GM18508 (cell line): ENCODE data around the gene TUFT1.

Experiments used
- ATAC-seq: cut with Tn5 transposase; IDR thresholded peaks from one replicate; pipeline ENCODE4 v1.9.1; 2021; ENCODE audit warnings: moderate number of reproducible peaks; ENCODE audit not compliant: insufficient read depth, unreplicated experiment

The TUFT1 gene, protein sequence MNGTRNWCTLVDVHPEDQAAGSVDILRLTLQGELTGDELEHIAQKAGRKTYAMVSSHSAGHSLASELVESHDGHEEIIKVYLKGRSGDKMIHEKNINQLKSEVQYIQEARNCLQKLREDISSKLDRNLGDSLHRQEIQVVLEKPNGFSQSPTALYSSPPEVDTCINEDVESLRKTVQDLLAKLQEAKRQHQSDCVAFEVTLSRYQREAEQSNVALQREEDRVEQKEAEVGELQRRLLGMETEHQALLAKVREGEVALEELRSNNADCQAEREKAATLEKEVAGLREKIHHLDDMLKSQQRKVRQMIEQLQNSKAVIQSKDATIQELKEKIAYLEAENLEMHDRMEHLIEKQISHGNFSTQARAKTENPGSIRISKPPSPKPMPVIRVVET

GRCh38 chr1:151540021-151540981 lies at the start of gene TUFT1:
Gene TUFT1 (plus strand): TSS chr1:151540309. CDS start chr1:151540367, 58 bp downstream.
- ATAC-seq, result no peak

- no peak for ATAC-seq
These were observed 48.5 kb upstream of the TUFT1 start for GRCh38 chr1:151491641-151492040.

DNA sequence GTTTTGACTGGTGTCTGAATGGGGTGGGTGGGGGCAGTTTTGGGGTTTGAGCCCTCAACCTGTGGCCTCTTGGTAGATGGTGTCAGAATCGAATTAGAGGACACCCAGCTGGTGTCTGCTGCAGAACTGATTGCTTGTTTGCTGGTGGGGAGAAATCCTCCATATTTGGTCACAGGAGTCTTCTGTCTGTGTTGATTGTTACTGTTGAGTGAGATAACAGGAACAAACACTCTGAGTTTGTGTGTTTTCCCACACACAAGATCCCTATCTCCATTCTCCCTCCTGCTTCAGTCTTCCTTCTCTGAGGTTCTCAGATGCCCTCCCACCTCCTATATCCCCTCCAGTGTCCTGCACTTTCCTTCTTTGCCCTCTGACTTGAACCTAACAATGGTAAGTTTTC lies 48.0 kb upstream of the TUFT1 start:
- no peak for ATAC-seq

- ATAC-seq, result no peak
These were observed 47.1 kb upstream of the TUFT1 start for GRCh38 chr1:151493042-151493441.

GRCh38 chr1:151494741-151495281 lies 45.3 kb upstream of the TUFT1 start:
- no peak for ATAC-seq

GRCh38 chr1:151495316-151495715 lies 44.8 kb upstream of the TUFT1 start:
- ATAC-seq, result no peak

- no peak for ATAC-seq
These were observed 40.7 kb upstream of the TUFT1 start for GRCh38 chr1:151499365-151499764.

DNA sequence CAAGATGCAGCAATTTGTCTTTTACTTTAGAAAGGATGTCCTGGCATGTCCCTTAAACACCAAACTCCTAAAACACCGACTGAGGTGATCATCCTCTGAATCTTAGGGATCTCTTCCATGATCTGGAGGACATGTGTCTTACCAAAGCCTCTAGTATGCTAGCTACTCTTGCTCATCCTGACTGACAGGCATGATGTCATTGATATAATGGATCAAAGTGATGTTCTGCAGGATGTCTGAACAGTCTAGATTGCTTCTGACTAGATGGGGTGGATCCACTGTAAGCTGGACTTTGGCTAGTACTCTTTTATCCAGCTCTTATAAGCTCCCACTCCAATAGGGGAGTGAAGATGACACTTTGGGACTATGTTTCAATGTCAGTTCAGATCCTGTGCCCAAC lies 40.2 kb upstream of the TUFT1 start:
- ATAC-seq, result no peak

DNA sequence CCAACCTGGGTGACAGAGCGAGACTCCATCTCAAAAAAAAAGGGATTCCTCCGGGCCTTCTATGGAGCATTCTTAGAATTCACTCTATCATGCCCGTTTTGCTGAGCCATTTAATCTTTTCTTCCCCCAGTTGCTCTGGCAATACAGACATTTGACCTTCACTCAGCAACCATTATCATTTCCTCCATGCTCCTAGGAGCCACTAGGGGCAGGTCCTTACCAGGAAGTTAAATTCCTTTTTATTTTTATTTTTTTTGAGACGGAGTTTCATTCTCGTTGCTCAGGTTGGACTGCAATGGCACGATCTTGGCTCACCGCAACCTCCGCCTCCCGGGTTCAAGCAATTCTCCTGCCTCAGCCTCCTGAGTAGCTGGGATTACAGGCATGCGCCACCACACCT lies 38.6 kb upstream of the TUFT1 start:
- ATAC-seq, result no peak

GRCh38 chr1:151502035-151502700 lies 37.9 kb upstream of the TUFT1 start:
- no peak for ATAC-seq

DNA sequence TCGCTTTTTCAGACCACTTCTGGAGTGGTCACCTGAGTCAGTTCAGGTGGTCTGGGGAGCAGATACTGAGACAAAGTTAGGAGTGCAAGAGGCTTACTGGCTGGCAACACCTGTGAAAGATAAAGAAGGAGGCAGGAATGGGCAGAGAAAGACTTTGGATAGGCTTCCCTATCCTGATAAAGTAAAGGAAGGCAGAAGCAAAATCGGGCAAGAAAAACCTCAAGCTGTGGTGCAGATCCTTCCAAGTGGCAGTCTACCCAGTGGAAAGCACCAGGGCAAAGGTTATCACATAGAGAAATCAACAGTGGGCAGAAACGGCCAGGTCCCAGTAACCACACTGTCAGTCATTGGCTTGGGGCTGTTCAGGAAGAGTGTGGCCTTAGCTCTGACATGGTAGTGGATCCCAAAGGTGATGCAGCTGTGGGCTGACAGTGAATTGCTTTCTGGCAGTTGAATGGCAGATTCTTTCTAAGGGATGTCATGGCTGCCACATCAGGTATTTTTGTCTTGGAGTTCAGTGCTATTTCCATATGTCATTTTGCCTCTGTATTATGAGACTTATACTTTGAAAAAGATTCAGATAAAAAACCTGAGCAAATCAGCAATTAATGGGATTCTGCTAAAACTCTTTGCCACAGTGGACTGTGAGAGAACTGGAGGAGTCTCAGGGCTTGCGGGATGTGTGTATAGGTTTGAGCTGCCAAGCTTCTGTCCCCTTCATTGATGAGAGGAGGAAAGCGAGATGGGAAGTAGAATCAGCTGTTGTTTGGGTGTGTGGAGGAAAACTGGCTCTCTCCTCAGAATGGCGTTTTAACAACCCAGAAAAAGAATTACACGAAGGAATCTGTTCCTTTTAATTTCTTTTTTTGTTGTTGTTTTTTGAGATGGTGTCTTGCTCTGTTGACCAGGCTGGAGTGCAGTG lies 37.0 kb upstream of the TUFT1 start:
- ATAC-seq, result no peak

DNA sequence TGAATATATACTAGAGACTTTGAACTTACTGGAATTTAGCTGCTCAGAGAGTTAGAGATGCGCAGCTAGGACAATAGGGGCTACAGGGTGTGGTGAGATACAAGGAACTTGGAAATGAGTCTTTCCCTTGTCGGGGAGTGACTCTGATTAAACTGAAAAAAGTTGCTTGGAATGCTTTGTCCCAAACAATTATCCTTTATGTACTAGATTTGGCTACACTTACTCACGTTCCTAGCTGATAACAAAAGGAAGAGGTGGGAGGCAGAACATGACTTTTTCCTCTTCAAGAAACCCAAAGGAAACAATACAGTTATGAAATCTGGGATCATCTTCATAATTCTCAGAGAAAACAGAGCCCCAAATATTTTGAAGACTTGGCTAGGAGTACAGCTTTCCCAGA lies 35.9 kb upstream of the TUFT1 start:
- ATAC-seq, result no peak

DNA sequence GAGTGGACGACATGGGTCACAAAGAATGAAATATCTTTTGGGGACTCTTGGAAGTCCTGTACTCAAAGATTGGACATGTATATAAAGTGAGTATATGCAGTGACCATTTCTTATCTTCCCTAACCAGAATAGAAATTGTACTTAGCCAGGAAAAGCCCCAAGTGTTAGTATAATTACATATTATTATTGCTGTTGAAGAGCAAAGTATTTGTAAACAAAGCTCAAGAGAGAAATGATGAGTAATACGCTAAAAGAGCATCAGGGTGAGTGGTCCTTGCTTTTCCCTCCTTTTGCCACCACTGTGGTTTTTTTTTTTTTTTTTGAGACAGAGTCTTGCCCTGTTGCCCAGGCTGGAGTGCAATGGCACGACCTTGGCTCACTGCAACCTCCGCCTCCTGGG lies 35.4 kb upstream of the TUFT1 start:
- no peak for ATAC-seq

GRCh38 chr1:151508833-151509232 lies 31.3 kb upstream of the TUFT1 start:
- ATAC-seq, result no peak

DNA sequence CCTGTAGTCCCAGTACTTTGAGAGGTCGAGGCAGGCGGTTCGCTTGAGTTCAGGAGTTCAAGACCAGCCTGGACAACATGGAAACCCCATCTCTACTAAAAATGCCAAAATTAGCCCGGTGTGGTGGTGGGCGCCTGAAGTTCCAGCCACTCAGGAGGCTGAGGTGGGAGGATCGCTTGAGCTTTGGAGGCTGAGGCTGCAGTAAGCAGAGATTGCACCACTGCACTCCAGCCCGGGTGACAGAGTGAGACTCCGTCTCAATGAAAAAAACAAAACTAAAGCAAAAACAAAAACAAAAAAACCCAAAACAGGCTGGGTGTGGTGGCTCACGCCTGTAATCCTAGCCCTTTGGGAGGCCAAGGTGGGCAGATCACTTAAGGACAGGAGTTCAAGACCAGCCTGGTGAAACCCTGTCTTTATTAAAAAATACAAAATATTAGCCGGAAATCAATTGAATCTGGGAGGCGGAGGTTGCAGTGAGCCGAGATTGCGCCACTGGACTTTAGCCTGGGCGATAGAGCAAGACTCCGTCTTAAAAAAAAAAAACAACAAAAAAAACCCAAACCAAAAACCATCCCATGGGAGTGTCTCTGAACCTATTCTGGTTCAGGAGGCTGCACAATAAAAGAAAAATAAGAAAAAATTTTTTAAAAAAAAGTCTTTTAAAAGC lies 30.6 kb upstream of the TUFT1 start:
- no peak for ATAC-seq

DNA sequence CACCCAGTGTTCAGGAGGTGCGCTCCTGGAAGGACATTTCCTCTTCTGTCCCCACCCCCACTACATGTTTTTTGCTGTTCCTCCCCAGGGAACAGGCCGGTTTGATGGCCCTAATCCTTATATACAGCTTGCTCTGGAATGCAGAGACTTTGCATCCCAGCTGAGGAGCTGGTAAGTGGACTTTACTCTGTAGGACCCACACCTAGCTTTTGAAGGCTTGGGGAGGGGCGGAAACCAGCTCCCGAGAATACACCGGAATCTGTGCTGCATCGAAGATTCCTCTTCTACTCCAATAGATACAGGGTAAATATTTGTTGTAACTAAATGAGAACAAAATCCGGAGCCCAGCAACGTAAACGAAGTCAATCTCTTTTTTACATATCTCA lies 30.1 kb upstream of the TUFT1 start:
- no peak for ATAC-seq

DNA sequence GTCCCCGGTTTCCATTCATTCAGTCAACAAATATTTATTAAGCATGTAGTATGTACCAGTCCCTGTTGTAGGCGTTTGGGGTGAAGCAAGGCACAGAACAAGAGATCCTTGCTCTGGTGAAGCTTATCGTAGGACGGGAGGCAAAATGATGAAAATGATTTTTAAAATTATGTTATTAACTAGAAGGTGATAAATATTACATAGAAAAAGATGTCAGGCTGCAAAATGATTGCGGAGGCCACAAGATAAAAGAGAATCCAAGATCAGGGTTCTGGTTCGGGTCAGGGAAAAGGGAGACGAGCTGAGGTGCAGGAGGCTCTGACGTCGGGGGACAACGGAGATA lies 29.5 kb upstream of the TUFT1 start:
- ATAC-seq, result no peak

GRCh38 chr1:151510957-151511635 lies 29.0 kb upstream of the TUFT1 start, which contains the start of gene CGN:
Gene CGN (plus strand): TSS chr1:151511387. CDS start chr1:151518520, 7,133 bp downstream.
- no peak for ATAC-seq
